ENCODE results near the gene OSBPL5.

Gene OSBPL5, protein sequence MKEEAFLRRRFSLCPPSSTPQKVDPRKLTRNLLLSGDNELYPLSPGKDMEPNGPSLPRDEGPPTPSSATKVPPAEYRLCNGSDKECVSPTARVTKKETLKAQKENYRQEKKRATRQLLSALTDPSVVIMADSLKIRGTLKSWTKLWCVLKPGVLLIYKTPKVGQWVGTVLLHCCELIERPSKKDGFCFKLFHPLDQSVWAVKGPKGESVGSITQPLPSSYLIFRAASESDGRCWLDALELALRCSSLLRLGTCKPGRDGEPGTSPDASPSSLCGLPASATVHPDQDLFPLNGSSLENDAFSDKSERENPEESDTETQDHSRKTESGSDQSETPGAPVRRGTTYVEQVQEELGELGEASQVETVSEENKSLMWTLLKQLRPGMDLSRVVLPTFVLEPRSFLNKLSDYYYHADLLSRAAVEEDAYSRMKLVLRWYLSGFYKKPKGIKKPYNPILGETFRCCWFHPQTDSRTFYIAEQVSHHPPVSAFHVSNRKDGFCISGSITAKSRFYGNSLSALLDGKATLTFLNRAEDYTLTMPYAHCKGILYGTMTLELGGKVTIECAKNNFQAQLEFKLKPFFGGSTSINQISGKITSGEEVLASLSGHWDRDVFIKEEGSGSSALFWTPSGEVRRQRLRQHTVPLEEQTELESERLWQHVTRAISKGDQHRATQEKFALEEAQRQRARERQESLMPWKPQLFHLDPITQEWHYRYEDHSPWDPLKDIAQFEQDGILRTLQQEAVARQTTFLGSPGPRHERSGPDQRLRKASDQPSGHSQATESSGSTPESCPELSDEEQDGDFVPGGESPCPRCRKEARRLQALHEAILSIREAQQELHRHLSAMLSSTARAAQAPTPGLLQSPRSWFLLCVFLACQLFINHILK

DNA sequence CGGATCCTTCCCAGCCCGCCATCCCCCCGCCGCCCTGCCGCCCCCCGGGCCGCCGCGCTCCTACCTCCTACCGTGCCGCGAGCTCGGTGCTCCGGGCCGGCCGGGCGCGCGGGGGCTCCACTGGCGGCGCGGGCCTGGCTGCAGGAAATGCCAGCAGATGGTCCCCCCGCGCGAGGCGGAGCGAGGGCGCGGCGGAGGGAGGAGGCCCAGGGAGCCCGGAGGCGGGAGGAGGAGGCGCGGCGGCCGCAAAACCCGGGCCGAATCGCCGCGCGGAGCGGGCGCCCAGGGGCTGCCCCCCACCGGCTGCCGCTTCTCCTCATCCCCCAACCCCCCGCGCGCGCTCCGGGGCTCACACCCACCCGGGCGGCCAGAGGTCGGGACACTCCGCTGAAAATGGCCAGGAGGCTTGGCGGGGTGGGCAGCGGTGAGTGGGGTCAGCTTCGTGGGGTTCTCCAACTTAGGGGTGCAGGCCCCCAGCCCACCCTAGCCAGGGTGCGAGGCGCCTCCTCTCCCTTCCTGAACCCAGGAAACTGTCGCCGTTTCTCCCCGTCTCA, at the start of gene OSBPL5:
TSS of gene OSBPL5 (minus strand) at position 159 of the 554 bp plus-strand sequence. CDS start 36,162 bp downstream, outside the sequence.
- peak; percentile 88 for DNase-seq

DNA sequence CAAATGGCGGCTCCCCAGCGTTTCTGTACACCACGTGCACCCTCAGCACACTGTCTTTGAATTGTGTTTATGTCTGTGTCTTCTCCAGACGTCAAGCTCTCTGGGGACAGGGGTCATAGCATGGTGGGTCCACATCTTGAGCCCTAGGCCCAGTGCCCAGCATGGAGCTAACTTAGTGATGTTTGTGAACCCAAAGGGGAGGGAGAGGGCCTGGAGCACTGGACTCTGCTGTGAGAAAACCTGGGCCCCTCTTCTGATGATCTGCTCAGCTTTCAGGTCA, 49.2 kb upstream of the OSBPL5 start:
- DNase-seq: no peak

DNA sequence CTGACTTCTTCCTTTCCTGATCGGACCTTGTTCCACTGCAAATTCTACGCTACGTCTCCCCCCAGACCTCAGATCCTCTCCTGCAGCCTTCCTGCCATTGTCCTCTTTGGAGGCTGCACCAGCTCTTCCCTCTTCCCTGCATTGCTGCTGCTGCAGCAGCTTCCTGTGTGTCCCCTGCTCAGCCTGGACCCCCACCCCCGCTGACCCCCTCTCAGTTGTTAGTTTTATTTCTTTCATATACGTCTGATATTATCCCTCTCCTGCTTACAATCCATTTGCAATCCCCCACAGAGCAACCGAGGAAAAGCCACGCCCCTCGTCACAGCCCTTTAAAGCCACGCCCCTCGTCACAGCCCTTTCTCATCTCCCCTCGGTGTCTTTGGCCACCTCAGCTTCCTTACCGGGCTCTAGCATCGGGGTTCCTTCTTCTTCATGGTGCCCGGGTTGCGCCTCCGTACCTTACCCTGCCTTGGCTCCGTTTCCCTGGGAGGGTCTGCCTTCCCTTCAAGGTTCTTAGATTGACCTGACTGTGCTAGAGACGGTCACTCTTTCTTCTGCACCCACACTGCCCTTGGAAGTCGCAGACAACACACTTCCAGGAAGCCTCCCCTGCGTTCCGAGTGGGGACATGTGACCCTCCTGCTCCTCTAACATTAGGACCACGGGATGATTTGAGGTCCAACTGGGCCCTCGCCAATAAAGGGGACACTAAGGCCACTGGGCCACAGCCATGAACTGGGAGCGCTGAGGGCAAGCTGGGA, 48.7 kb upstream of the OSBPL5 start:
- no peak for DNase-seq

DNA sequence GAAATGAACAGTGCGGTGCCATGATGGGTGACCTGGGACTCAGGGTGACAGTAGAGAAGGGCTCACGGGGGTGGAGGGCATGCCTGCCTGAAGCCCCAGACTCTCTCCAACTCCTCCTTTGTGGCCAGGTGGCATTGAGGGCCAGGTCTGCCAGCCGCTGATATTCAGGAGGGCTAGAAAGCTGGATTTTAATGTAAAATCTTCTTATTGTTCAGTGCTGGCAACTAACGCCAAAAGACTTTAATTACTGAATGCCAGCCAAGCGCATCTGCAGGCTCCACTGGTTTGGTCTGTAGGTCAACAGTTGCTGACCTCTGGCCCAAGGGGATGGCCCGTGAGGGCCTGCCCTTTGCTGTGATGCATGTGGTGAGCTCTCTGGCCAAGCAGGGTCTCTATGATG, 43.2 kb upstream of the OSBPL5 start:
- no peak for DNase-seq

DNA sequence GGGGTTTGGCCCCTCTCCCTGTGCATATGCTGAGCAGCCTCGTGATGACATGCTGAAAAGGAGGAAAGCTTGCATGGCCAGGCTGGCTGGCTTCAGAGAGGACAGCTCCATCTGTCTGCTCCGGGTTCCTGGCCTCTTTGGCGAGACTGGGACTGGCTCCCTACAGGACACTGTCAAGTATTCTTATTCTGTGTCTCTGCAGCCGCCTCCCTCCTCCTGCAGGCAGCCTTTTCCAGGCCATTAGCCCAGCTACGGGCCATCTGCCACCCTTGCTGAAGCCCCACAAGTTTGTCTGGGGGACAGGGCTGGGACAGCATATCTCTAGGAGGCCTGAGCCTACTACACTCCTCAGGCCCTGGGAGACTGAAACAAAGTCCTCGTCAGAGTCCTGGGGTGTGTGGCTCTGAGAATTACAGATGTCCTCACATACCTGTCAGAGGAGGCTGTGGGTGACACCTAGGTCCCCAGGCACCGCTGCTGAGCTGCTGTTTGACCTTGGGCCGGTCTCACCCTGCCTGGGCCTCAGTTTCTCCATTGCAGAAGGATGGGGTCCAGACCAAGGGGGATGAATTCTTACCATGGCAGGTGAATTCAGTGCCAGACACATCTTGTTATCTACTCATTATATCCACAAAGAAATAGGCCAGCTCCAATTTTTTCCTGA, 42.5 kb upstream of the OSBPL5 start:
- no peak for DNase-seq

DNA sequence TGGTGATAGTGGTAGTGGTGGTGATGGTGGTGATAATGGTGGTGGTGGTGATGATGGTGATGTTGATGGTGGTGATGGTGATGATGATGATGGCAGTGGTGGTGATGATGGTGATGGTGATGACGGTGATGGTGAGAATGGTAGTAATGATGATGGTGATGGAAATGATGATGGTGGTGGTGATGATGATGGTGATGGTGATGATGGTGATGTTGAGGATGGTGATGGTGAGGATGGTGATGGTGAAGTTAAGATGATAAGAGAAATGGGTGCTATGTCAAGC, 41.8 kb upstream of the OSBPL5 start:
- no peak for DNase-seq

DNA sequence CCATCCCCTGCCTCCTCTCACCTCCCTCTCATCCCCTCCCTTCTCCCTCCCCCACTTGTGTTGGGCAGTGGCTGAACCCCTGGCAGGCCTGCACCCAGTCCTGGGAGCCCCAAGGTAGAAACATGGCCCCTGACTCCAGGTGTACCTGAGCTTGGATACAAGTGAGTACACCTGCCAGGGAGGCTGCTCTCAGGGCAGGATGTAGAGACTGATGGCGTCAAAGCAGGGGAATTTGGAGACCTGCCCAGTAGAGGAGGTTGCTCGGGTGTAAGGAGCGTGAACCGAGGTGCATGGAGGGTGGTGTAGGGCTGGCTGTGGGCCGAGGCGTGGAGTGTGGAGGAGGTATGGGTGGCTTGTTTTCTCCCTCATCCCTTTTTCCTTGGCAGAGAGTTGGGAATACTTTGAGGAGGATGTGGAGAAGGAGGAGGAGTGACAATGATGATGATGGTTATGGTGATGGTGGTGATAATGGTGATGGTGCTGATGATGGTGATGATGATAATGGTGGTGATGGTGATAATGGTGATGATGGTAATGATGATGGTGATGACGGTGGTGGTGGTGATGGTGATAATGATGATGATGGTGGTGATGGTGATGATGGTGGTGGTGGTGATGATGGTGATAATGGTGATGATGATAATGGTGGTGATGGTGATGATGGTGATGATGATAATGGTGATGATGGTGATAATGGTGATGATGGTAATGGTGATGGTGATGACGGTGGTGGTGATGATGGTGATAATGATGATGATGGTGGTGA, 41.2 kb upstream of the OSBPL5 start:
- no peak for DNase-seq

DNA sequence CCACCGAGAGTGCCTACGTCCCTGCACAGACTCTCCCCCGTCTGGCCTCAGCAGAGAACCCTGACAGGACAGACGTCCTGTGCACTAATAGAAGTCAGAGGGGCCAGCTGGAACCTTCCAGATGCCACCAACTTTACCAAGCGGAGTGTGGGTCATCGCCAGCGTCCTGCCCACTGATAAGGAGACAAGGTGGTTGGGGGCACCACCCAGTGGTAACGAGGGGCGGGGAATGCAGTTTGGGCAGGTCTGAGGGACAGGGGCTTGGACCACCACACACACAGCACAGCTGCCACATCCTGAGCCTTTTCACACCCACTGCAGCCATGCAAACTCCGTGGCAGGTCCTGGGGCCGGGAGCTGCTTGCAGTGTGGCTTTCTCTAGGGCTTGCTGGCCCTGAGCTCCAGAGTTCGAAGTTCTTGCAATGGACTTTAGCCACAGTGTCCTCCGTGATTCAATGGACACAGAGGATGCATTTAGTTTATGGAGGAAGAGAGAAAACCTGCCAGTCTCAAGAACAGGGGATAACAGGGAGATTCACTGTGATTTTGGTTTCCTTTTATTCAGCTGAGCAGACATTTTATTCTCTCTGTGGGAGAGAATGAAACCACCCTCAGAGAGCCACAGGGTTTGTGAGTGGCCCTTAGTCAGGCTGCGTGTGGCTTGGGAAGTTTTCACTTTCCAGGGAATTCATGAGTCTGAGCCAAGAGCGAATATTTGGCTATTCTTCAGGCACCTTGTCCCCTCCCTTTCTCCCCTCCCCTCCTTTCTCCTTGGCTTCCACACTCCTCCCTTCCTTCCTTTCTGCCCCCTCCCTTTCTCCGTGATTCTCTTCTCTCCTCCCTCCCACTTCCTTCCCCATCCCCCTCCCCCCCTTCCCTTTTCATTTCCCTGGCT, 40.4 kb upstream of the OSBPL5 start:
- DNase-seq: no peak

DNA sequence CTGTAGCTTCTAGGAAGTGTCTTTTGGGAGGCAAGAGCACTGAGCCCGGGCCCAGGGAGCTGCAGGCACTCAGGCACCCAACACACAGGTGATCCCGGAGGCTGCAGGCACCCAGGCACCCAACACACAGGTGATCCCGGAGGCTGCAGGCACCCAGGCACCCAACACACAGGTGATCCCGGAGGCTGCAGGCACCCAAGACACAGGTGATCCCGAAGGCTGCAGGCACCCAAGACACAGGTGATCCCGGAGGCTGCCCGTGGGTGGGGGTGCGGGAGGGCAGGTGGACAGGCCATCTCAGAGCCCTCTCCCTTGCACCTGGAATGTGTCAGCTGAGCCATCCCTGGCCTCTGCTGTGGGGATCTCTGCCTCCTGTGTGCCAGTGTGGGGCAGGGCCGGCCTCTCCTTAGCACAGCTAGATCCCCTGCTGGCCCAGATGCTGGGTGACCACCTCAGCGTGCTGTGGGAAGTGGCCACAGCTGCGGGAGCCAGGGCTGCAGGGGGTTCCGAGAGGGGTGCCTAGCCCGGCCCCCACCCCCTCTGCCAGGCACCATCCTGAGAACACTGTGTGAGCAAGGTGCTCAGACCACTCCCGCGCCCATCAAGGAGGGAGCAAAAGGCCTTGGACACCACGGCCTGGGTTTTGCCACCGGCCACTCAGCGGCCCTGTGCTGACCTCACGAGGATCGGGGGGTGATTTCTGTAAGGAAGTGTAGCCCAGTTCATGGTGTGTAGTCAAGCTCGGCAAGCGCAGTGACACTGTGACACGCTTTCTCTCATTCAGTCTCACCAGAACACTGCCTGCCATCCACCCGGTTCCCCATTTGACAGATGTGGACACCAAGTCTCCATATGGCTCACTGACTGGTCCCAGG, 39.3 kb upstream of the OSBPL5 start:
- DNase-seq: no peak

DNA sequence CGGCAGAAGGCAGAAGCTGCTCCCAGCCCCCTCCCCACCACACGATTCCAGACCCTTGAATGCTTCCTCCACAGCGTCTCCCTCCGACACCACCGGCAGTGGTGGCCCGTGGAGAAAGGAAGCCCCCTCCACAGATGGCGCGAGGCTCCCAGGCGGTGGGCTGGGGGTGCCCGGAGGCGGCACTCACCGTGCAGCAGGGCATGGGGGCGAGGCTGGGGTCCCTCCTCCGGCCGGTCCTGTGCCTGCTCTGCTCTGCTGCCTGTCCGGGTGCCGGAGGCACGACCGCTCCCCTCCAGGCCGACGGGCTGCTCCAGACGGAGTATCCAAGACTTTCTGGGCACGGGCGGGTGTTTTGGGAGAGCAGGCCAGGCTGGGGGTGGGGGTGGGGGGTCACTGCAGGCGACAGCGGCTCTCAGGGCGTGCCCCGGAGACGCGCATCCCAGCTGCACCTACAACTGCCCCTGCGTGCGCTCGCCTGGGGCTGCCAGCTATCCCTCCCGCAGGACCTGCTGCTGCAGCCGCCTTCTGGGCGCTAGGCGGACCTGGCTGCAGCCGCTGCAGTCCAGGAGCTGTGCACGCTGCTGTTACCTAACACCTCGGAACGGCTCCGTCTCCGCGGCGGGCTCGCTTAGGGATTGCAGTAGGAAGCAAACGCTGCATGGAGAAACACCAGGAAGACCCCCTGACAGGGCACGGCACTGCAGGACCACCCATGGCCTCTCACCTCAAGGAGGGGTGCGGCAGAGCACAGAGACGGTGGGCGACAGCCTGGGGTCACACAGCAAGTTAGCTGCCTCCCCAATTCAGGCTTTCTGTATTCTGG, 38.3 kb upstream of the OSBPL5 start:
- peak; percentile 45 for DNase-seq

DNA sequence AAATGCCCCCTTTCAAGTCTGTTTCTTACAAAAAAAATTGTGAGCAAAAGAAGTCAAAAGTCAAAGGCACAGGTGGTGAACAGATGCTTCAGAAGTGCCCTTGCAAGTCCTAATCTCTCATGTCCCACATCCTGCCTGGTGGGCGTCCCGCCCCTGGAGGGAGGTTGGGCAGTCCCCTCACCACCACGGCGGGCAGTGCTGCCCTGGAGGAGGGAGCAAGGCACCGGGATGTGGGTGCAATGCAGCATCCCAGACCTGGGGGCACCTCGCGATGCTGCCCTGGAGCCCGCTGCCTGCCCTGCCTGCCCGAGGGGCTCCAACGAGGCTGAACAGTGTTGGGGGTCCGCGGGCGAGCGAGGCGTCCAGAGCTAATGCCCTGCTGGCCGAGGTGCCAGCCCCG, 37.6 kb upstream of the OSBPL5 start:
- DNase-seq: peak; percentile 41

DNA sequence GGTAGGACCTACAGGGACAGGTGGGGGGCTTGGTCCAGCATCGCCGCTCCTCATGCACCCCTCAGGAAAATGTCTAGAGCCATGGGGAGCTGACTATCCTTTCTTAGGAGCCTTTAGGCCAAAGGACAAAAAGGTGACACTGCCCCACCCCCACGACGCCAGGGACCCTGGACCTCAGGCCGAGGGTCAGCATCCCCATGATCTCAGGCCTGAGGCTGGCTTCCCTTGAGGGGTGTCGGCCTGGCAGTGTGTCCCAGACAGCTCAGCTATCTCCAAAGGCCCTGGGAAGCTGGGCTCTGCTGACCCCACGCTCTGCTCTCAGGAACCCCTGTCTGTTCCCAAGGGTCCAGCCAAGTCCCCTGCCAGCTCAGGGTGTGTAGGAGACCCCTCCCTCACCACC, 37.2 kb upstream of the OSBPL5 start:
- no peak for DNase-seq

DNA sequence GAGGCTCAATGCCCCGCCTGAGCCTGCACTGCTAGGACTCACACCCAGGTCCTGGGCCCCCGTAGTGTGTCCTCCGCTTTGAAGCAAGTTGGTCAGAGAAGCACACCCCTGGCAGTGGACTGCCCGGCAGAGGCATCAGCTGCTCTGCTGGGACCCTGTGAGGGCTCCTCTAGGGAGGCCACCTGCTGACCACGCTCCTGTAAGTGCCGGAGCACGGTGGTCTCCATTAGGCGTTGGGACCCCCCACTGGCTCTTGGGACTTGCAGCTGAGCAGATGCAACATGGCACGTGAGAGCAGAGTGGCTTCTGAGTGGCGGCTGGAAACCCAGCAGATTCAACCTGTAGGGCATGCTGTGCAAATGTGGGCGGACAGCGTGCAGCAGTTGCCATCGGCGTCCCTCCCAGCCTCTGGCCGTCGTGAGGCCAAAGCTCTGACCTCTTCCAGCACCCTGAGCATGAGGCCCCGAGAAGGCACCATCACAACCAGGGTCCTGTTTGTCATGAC, 36.6 kb upstream of the OSBPL5 start:
- DNase-seq: no peak

DNA sequence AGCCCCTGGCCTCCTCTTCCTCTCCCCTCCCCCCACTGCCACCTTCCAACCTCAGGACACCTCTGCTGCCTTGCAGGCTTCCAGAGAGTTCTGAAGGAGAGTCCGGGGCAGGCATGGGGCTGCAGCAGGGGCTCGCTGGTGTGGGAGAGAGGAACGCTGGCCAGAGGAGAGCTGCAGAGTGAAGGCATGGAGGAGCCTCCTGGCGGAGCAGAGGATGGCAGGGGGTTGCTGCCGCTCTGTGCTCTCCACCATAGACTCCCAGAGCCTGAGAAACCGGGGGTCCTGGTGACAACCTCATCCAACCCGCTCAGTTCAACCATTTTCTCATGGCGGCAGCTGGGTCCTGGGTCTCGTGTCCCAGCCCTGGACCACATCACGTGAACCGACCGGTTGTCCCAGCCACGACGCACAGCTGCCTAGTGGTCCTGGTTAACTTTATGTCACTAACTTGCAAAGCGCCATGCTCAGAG, 36.0 kb upstream of the OSBPL5 start:
- no peak for DNase-seq

DNA sequence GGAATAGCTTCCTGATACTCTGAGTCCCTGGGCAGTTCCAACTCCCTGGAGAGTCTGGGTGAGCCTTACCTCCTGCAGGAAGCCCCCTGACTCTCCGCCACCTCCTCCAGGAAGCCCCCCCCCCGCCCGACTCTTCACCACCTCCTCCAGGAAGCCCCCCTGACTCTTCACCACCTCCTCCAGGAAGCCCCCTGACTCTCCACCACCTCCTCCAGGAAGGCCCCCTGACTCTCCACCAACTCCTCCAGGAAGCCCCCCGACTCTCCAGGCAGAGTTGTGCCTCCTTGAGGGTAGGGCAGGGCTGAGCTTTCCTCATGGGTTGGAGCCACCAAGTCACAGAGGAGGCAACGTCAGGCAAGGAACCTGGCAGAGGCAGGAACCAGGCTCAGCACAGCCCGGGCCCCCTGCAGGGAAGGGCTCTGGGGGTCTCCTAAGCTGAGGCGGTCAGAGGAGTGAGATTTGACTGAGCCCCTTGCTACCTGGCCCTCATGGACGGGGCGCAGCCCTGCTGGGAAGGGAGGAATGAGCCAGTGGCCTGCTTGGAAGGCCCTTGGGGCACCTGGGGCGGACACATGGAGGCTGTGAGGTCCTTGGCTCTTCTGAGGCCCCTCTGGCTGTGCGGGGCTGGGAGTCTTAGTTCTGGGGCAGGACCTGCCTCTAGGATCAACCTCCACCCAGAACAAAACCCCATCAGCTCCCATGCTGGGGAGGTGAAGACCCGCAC, 35.4 kb upstream of the OSBPL5 start:
- DNase-seq: no peak

DNA sequence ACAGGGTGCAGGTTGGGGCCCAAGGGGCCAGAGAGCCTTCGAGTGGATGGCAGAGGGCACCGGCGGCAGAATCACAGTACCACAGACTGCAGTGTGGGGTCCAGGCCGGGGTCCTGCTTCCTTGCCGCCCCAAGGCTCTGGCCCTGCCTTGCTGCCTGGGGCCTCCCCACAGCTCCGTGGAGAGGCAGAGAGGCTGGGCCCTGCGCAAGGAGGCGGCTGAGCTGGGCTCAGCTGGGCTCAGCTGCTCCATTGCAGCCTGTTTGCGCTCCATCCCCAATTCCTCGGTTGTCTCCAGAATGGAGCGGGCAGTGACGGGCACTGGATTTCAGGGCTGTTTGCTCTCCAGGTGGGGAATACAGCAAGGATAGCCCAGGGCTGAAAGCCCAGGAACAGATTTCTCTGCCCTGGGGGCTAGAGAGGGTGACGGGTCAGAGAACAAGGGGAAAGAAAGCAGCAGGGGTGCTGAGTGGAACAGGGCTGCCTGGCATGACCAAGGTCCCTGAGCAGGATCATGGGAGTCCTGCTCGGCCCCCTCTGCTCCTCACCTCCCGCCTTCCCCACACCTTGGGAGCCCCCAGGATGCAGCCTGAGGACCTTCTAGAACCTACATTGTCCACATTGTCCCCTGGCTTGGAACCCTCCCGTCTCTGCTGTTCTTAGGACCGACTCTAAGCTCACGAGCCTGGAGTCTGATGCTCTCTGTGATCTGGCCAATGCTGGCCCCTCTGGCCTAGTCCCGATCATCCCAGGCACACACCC, 34.6 kb upstream of the OSBPL5 start:
- no peak for DNase-seq

DNA sequence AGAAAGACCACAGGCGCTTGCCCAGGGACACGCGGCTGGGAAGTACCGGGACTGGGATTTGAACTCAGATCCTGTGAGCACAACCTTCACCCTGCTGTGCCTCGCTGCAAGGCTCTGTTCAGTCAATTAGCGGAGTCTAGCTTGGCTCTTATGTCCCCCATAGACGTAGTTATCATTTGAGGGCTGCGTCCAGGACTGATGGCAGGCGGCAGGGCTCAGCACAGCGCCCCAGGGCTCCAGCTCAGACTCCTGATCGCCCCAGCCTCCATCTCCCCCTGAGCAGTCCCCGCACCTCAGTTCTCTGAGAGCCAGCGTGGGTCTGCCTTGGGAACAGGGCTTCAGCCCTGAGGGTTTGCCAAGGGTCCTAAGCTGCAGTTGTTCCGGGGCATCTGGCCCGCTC, 33.7 kb upstream of the OSBPL5 start:
- no peak for DNase-seq

Data from hematopoietic multipotent progenitor cell treated with erythropoietin and hydrocortisone succinate and interleukin-3 and kit ligand, for 4 days (in vitro differentiated cells).